HepG2 (cell line): ENCODE measurements around the gene TTYH1. TPM values are rescaled to one million over a fixed set of nuclear protein-coding genes. Genes with fewer than 3 reads are reported as not detected.

Experiments used
- ADNP ChIP-seq: sonication (generic); formaldehyde crosslinking; IDR thresholded peaks from 2 replicates; pipeline ENCODE4 v1.4.0; 2020; ENCODE audit warnings: missing genetic modification reagents
- ARNT2 ChIP-seq: sonication (generic); formaldehyde crosslinking; IDR thresholded peaks from 2 replicates; pipeline ENCODE4 v1.8.0; 2022; ENCODE audit warnings: mild to moderate bottlenecking, low read depth, missing genetic modification reagents, moderate library complexity
- CCDC6 ChIP-seq: sonication (generic); formaldehyde crosslinking; IDR thresholded peaks from 2 replicates; pipeline ENCODE4 v1.8.1; 2022; ENCODE audit warnings: mild to moderate bottlenecking, missing genetic modification reagents, moderate library complexity
- EHMT2 ChIP-seq: fragments of 200-600 bp; sonication (generic); IDR thresholded peaks from 2 replicates; pipeline ENCODE4 v1.7.0; 2017; ENCODE audit warnings: antibody characterized with exemption, low read depth, low read length, borderline replicate concordance
- FOXA1 ChIP-seq, 2 experiments: fragments of 450-650 bp in 1 of 2; sonication (generic) in 1 of 2; formaldehyde crosslinking in 1 of 2; IDR thresholded peaks; 2 replicates each; pipeline versions ENCODE4 v1.4.0 to v1.6.1; 2016 to 2020; ENCODE audit warnings: missing genetic modification reagents in 1 of 2
- GATAD2A ChIP-seq: IDR thresholded peaks from 2 replicates; pipeline ENCODE4 v1.6.1; 2016
- KDM5A ChIP-seq: fragments of 200-600 bp; sonication (generic); IDR thresholded peaks from 2 replicates; pipeline ENCODE4 v1.7.0; 2018; ENCODE audit warnings: antibody characterized with exemption, mild to moderate bottlenecking, low read length, borderline replicate concordance
- POGZ ChIP-seq: sonication (generic); formaldehyde crosslinking; IDR thresholded peaks from 2 replicates; pipeline ENCODE4 v1.4.0; 2020; ENCODE audit warnings: mild to moderate bottlenecking, missing genetic modification reagents
- RAD21 ChIP-seq: fragments of 450-650 bp; formaldehyde crosslinking; IDR thresholded peaks from 2 replicates; pipeline ENCODE4 v1.5.0; 2020; ENCODE audit warnings: mild to moderate bottlenecking
- SIN3A ChIP-seq: IDR thresholded peaks from 2 replicates; pipeline ENCODE4 v1.6.1; 2011; ENCODE audit warnings: low read depth, mild to moderate bottlenecking, control low read depth, low read length, borderline replicate concordance
- SP1 ChIP-seq, 2 experiments: fragments of 450-650 bp in 1 of 2; sonication (generic) in 1 of 2; formaldehyde crosslinking in 1 of 2; IDR thresholded peaks; 2 replicates each; pipeline versions ENCODE4 v1.4.0 to v1.6.1; 2016 to 2020; ENCODE audit warnings: missing genetic modification reagents in 1 of 2
- YEATS2 ChIP-seq: sonication (generic); formaldehyde crosslinking; IDR thresholded peaks from 2 replicates; pipeline ENCODE4 v1.4.0; 2020; ENCODE audit warnings: missing genetic modification reagents, borderline replicate concordance
- YEATS4 ChIP-seq: sonication (generic); formaldehyde crosslinking; IDR thresholded peaks from 2 replicates; pipeline ENCODE4 v1.4.0; 2020; ENCODE audit warnings: missing genetic modification reagents, borderline replicate concordance
- YY1 ChIP-seq: IDR thresholded peaks from 2 replicates; pipeline ENCODE4 v1.6.1; 2011; ENCODE audit warnings: low read length, low read depth, moderate library complexity, mild to moderate bottlenecking; ENCODE audit not compliant: insufficient read depth, insufficient replicate concordance
- ZBTB43 ChIP-seq: sonication (generic); formaldehyde crosslinking; conservative IDR thresholded peaks from 2 replicates; pipeline ENCODE4 v1.4.0; 2020; ENCODE audit warnings: missing genetic modification reagents
- ZNF143 ChIP-seq: sonication (generic); formaldehyde crosslinking; IDR thresholded peaks from 2 replicates; pipeline ENCODE4 v1.4.0; 2020; ENCODE audit warnings: missing genetic modification reagents
- ZNF629 ChIP-seq: sonication (generic); formaldehyde crosslinking; conservative IDR thresholded peaks from 2 replicates; pipeline ENCODE4 v1.5.0; 2020; ENCODE audit warnings: missing genetic modification reagents
- ZNF660 ChIP-seq: sonication (generic); formaldehyde crosslinking; IDR thresholded peaks from 2 replicates; pipeline ENCODE4 v1.5.1; 2020; ENCODE audit warnings: mild to moderate bottlenecking, low read depth, missing genetic modification reagents, borderline replicate concordance
- ZNF740 ChIP-seq: sonication (generic); formaldehyde crosslinking; IDR thresholded peaks from 2 replicates; pipeline ENCODE4 v1.4.0; 2020; ENCODE audit warnings: missing genetic modification reagents
- polyA plus RNA-seq, 8 experiments: library from polyadenylated mRNA; depleted of rRNA in 3 of 8; stranded (reverse) in 7 of 8; unstranded in 1 of 8; fragments of >200 nt; fragmentation: Illumina TruSeq in 4 of 8; extraction: Trizol in 4 of 8; gene quantifications; 2 replicates each; pipeline versions ENCODE4 v1.2.1 to v1.2.3, GENCODE V29; 2011 to 2016; ENCODE audit warnings: low read depth in 4 of 8, missing spikeins in 1 of 8, mixed read lengths in 1 of 8; ENCODE audit not compliant: insufficient read depth in 1 of 8
- total RNA-seq, 5 experiments: library from RNA; depleted of rRNA; stranded (reverse); fragments of >200 nt; fragmentation: Illumina TruSeq; extraction: Trizol; gene quantifications; 2 replicates each; pipeline ENCODE4 v1.2.3, GENCODE V29; 2016; ENCODE audit warnings: low read depth in 1 of 5
- TF ChIP-seq, protein P1 (sequence below): sonication (generic); formaldehyde crosslinking; IDR thresholded peaks from 2 replicates; pipeline ENCODE4 v1.8.0; 2022; ENCODE audit warnings: mild to moderate bottlenecking, missing genetic modification reagents, moderate library complexity
- TF ChIP-seq, protein P2 (sequence below): sonication (generic); formaldehyde crosslinking; IDR thresholded peaks from 2 replicates; pipeline ENCODE4 v1.4.0; 2020; ENCODE audit warnings: mild to moderate bottlenecking, missing genetic modification reagents

Gene TTYH1
- total and polyA plus RNA-seq, 2 of the 13 experiments (the other 11 are each of a cell fraction or from before 2014, with no cell fraction given), result 6.9 to 19.9 TPM

- TF ChIP-seq POGZ (peak; percentile 40), YEATS2 (peak; percentile 21; the same call in 1 of the 2 replicates), ADNP (CRISPR knock-in tag) (no peak), YEATS4 (CRISPR knock-in tag) (peak; percentile 76; the same call in 1 of the 2 replicates), RAD21 (CRISPR knock-in tag) (peak; percentile 52; the same call in 1 of the 2 replicates), YY1 (peak; percentile 51), CCDC6 (CRISPR knock-in tag) (0 out of 2 replicates have a peak, but pooled peaks have one; percentile 21), KDM5A (peak; percentile 56; the same call in 1 of the 2 replicates), FOXA1 (IDR thresholded peaks at IDR 0.05) (no peak), FOXA1 (CRISPR knock-in tag; IDR thresholded peaks at IDR 0.05) (no peak), ARNT2 (CRISPR knock-in tag) (peak; percentile 58; the same call in 1 of the 2 replicates), ZNF629 (CRISPR knock-in tag) (0 out of 2 replicates have a peak, but pooled peaks have one; percentile 6), ZNF660 (CRISPR knock-in tag) (no peak), EHMT2 (no peak), SP1 (IDR thresholded peaks at IDR 0.05) (no peak), SP1 (CRISPR knock-in tag; IDR thresholded peaks at IDR 0.05) (peak; percentile 54; the same call in 1 of the 2 replicates), GATAD2A (CRISPR knock-in tag) (peak; percentile 14; the same call in 1 of the 2 replicates), ZNF143 (CRISPR knock-in tag) (no peak), ZNF740 (CRISPR knock-in tag) (peak; percentile 89), SIN3A (peak; percentile 22; the same call in 1 of the 2 replicates), ZBTB43 (0 out of 2 replicates have a peak, but pooled peaks have one; percentile 58)
- TF ChIP-seq, protein P1, sequence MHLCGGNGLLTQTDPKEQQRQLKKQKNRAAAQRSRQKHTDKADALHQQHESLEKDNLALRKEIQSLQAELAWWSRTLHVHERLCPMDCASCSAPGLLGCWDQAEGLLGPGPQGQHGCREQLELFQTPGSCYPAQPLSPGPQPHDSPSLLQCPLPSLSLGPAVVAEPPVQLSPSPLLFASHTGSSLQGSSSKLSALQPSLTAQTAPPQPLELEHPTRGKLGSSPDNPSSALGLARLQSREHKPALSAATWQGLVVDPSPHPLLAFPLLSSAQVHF (CRISPR knock-in tag), result no peak
- TF ChIP-seq, protein P2, sequence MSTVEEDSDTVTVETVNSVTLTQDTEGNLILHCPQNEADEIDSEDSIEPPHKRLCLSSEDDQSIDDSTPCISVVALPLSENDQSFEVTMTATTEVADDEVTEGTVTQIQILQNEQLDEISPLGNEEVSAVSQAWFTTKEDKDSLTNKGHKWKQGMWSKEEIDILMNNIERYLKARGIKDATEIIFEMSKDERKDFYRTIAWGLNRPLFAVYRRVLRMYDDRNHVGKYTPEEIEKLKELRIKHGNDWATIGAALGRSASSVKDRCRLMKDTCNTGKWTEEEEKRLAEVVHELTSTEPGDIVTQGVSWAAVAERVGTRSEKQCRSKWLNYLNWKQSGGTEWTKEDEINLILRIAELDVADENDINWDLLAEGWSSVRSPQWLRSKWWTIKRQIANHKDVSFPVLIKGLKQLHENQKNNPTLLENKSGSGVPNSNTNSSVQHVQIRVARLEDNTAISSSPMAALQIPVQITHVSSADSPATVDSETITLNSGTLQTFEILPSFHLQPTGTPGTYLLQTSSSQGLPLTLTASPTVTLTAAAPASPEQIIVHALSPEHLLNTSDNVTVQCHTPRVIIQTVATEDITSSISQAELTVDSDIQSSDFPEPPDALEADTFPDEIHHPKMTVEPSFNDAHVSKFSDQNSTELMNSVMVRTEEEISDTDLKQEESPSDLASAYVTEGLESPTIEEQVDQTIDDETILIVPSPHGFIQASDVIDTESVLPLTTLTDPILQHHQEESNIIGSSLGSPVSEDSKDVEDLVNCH (CRISPR knock-in tag), result no peak
Measured at GRCh38 chr19:54464630-54465425, 49.6 kb downstream of the TTYH1 start (continued).
